ENCODE measurements around the gene TMEM54. TPM values are rescaled to one million over a fixed set of nuclear protein-coding genes. Genes with fewer than 3 reads are reported as not detected.

Gene TMEM54
- total and polyA plus RNA-seq, 9 of the 15 experiments (the other 6 are each of a cell fraction or from before 2014, with no cell fraction given) = 1.00 to 16.2 (median 8.2) TPM

DNA sequence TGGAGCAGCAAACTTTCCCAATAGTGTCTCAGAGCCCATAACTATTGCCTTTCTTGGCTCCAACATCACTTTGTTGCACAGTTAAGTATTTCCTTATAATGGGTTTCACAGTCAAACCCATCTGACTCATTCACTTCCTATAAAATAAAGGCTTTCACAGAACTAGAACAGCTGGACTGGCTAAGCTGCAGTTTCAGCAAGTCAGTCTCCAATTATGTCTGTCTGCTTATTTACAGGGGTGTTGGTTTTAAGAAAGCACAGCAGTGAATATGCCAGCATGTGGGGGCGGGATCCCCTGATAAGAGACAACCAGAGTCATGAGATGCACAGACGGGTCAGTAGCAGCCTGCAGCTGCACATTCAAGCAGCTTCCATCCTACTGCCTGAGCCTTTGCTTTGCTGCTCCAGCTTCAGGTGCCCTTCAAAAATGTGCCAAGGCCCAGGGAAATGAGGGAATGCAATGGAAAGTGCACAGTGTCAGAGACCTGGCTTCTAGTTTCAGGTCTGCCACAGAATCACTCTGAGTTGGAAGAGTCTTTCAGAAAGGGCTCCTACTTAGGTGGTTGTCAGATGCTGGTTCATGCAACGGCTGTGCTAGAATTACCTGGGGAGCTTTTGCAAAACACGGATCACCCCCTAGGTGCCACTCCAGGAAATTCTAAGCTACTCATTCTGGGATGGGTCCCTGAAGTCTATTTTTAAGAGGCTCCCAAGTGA is 38.6 kb upstream of the TMEM54 start (continued):
- TF ChIP-seq NCOR1 (IDR thresholded peaks at IDR 0.05) (peak; percentile 77), SREBF1 (IDR thresholded peaks at IDR 0.05; ENCODE audit: borderline replicate concordance, low read depth, low read length) (no peak), NFE2 (IDR thresholded peaks at IDR 0.05; ENCODE audit: low read depth) (peak; percentile 32; the same call in 1 of the 2 replicates), ZNF79 (CRISPR knock-in tag; IDR thresholded peaks at IDR 0.05; ENCODE audit: low read depth) (no peak), RBFOX2 (IDR thresholded peaks at IDR 0.05; ENCODE audit: low read depth, low read length) (no peak), MYBL2 (IDR thresholded peaks at IDR 0.05; ENCODE audit: low read depth) (no peak), MYBL2 (CRISPR knock-in tag; IDR thresholded peaks at IDR 0.05; ENCODE audit: borderline replicate concordance) (no peak), SP1 (CRISPR knock-in tag; IDR thresholded peaks at IDR 0.05) (0 out of 2 replicates have a peak, but pooled peaks have one; percentile 44), ZC3H4 (CRISPR knock-in tag; IDR thresholded peaks at IDR 0.05; ENCODE audit: borderline replicate concordance) (no peak), LEF1 (IDR thresholded peaks at IDR 0.05) (no peak), ZNF140 (CRISPR knock-in tag; IDR thresholded peaks at IDR 0.05) (no peak), RBM17 (IDR thresholded peaks at IDR 0.05; ENCODE audit: borderline replicate concordance, low read depth, low read length) (no peak), CREBBP (IDR thresholded peaks at IDR 0.05; ENCODE audit: low read depth, low read length) (no peak), MTF1 (CRISPR knock-in tag; IDR thresholded peaks at IDR 0.05; ENCODE audit: borderline replicate concordance) (no peak), EZH2 (IDR thresholded peaks at IDR 0.05; ENCODE audit: borderline replicate concordance, low read depth, low read length) (no peak)
- TF ChIP-seq, protein P1, sequence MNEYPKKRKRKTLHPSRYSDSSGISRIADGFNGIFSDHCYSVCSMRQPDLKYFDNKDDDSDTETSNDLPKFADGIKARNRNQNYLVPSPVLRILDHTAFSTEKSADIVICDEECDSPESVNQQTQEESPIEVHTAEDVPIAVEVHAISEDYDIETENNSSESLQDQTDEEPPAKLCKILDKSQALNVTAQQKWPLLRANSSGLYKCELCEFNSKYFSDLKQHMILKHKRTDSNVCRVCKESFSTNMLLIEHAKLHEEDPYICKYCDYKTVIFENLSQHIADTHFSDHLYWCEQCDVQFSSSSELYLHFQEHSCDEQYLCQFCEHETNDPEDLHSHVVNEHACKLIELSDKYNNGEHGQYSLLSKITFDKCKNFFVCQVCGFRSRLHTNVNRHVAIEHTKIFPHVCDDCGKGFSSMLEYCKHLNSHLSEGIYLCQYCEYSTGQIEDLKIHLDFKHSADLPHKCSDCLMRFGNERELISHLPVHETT (CRISPR knock-in tag; conservative IDR thresholded peaks at IDR 0.05 in 1 of 2, IDR thresholded peaks at IDR 0.05 in 1 of 2) = 0 out of 4 replicates have a peak, but pooled peaks of 1 of the 2 experiments have one; percentile 69
- TF ChIP-seq, protein P2, sequence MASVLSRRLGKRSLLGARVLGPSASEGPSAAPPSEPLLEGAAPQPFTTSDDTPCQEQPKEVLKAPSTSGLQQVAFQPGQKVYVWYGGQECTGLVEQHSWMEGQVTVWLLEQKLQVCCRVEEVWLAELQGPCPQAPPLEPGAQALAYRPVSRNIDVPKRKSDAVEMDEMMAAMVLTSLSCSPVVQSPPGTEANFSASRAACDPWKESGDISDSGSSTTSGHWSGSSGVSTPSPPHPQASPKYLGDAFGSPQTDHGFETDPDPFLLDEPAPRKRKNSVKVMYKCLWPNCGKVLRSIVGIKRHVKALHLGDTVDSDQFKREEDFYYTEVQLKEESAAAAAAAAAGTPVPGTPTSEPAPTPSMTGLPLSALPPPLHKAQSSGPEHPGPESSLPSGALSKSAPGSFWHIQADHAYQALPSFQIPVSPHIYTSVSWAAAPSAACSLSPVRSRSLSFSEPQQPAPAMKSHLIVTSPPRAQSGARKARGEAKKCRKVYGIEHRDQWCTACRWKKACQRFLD (CRISPR knock-in tag; IDR thresholded peaks at IDR 0.05) = peak; percentile 42; the same call in 1 of the 2 replicates
- TF ChIP-seq, protein P3, sequence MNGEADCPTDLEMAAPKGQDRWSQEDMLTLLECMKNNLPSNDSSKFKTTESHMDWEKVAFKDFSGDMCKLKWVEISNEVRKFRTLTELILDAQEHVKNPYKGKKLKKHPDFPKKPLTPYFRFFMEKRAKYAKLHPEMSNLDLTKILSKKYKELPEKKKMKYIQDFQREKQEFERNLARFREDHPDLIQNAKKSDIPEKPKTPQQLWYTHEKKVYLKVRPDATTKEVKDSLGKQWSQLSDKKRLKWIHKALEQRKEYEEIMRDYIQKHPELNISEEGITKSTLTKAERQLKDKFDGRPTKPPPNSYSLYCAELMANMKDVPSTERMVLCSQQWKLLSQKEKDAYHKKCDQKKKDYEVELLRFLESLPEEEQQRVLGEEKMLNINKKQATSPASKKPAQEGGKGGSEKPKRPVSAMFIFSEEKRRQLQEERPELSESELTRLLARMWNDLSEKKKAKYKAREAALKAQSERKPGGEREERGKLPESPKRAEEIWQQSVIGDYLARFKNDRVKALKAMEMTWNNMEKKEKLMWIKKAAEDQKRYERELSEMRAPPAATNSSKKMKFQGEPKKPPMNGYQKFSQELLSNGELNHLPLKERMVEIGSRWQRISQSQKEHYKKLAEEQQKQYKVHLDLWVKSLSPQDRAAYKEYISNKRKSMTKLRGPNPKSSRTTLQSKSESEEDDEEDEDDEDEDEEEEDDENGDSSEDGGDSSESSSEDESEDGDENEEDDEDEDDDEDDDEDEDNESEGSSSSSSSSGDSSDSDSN (IDR thresholded peaks at IDR 0.05; ENCODE audit: borderline replicate concordance in 1 of 2, low read depth in 2 of 2, low read length in 2 of 2) = no peak
- TF ChIP-seq, protein P4, sequence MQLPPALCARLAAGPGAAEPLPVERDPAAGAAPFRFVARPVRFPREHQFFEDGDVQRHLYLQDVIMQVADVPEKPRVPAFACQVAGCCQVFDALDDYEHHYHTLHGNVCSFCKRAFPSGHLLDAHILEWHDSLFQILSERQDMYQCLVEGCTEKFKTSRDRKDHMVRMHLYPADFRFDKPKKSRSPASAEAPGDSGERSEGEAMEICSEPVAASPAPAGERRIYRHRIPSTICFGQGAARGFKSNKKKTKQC (CRISPR knock-in tag; IDR thresholded peaks at IDR 0.05) = no peak

Measured in K562 (cell line).